Left lobe of liver (tissue), 2 donors: ENCODE data around the gene PTRH1. TPM values are rescaled to one million over a fixed set of nuclear protein-coding genes. Genes with fewer than 3 reads are reported as not detected.

Experiments
- ATAC-seq: fragments of 200-7000 bp; cut with Tn5 transposase; one replicate; pipeline ENCODE4 v1.9.1; 2020; ENCODE audit warnings: mild to moderate bottlenecking, moderate library complexity
- DNase-seq: peaks from one replicate; pipeline ENCODE4 v3.0.0-alpha.2; 2020; ENCODE audit warnings: low spot score
- total RNA-seq: library from RNA; stranded (reverse); gene quantifications from one replicate; pipeline ENCODE4 v1.2.1, GENCODE V29; 2021
- donor health status: DM: no; HTN: no; CAD: no; lungs with moderate emphysema.
- donor health status: DM: no; HTN: yes; CAD: no.

PTRH1 gene
- total RNA-seq, 1 donor from 2014 or later: 10.8 TPM

- ATAC-seq (no peak), DNase-seq (no peak)
These were observed 27.1 kb upstream of the PTRH1 start for GRCh38 chr9:127742435-127743088.

- no peak for DNase-seq
- peak; percentile 62 for ATAC-seq
These were observed 26.5 kb upstream of the PTRH1 start for GRCh38 chr9:127741831-127742434.

GRCh38 chr9:127739614-127740330 lies 24.3 kb upstream of the PTRH1 start:
- DNase-seq: no peak

GRCh38 chr9:127738666-127739065 lies 23.2 kb upstream of the PTRH1 start:
- DNase-seq (no peak), ATAC-seq (no peak)

More at GRCh38 chr9:127739614-127740330, 24.3 kb upstream of the PTRH1 start:
- no peak for ATAC-seq

- DNase-seq (no peak), ATAC-seq (no peak)
These were observed 20.2 kb upstream of the PTRH1 start for GRCh38 chr9:127735530-127736185.

- ATAC-seq (peak; percentile 96), DNase-seq (peak; percentile 97)
These were observed 19.5 kb upstream of the PTRH1 start, which contains the start of gene TOR2A for GRCh38 chr9:127734747-127735529. Gene TOR2A, minus strand, starts transcription at chr9:127735294. Its CDS starts 24 bp downstream, at chr9:127735270.

- ATAC-seq: no peak
- DNase-seq: peak; percentile 55
These were observed 18.8 kb upstream of the PTRH1 start for GRCh38 chr9:127734247-127734746.

GRCh38 chr9:127733614-127734013 lies 18.2 kb upstream of the PTRH1 start:
- no peak for ATAC-seq

GRCh38 chr9:127732444-127732843 lies 17.0 kb upstream of the PTRH1 start:
- ATAC-seq (no peak), DNase-seq (no peak)

More at GRCh38 chr9:127733614-127734013, 18.2 kb upstream of the PTRH1 start:
- DNase-seq: no peak

GRCh38 chr9:127731938-127732337 lies 16.5 kb upstream of the PTRH1 start:
- DNase-seq: no peak
- no peak for ATAC-seq

- no peak for ATAC-seq
- no peak for DNase-seq
These were observed 15.4 kb upstream of the PTRH1 start for GRCh38 chr9:127730799-127731410.

GRCh38 chr9:127730262-127730661 lies 14.8 kb upstream of the PTRH1 start:
- DNase-seq (no peak), ATAC-seq (no peak)

- no peak for DNase-seq
- no peak for ATAC-seq
These were observed 14.2 kb upstream of the PTRH1 start for GRCh38 chr9:127729522-127730256.

- no peak for DNase-seq
- ATAC-seq: no peak
These were observed 13.3 kb upstream of the PTRH1 start for GRCh38 chr9:127728808-127729207.

- DNase-seq (no peak), ATAC-seq (no peak)
These were observed 11.4 kb upstream of the PTRH1 start for GRCh38 chr9:127726871-127727270.

- ATAC-seq (peak; percentile 26), DNase-seq (no peak)
These were observed 8.5 kb upstream of the PTRH1 start for GRCh38 chr9:127724012-127724411.

- no peak for DNase-seq
These were observed 8.0 kb upstream of the PTRH1 start for GRCh38 chr9:127723444-127723843.

GRCh38 chr9:127723013-127723412 lies 7.5 kb upstream of the PTRH1 start:
- DNase-seq (no peak), ATAC-seq (no peak)

More at GRCh38 chr9:127723444-127723843, 8.0 kb upstream of the PTRH1 start:
- ATAC-seq: no peak

GRCh38 chr9:127722055-127722745 lies 6.7 kb upstream of the PTRH1 start:
- ATAC-seq: no peak
- DNase-seq: no peak
